GM19239 (cell line): ENCODE measurements around the gene LIMS2.

Experiments
- DNase-seq: peaks from one replicate; pipeline ENCODE4 v3.0.0; 2011; ENCODE audit warnings: low spot score; ENCODE audit not compliant: insufficient read length
- FAIRE-seq: peaks from 2 replicates; lab custom pipeline; 2011; peaks lifted over from hg19 to GRCh38; lab: Jason Lieb, UNC

The LIMS2 gene

DNA sequence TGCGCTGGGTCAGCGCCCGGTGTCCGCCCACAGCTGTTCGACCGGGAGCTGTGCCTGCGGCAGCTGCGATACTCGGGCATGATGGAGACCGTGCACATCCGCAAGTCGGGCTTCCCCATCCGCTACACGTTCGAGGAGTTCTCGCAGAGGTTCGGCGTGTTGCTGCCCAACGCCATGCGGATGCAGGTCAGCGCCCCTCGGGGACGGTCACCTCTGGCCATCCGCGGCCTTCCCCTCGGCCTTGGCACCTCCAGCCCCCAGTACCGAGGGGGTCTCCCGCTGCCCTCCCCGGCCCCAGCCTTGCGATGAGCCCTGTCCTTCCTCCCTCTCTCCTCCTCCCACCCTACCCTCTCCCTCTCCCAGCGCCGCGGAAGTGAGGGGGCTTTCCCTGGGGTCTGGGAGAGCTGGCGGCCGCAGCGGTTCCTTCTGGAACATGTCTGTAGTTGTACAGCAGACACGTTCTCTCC is 82.5 kb downstream of the LIMS2 start:
- FAIRE-seq = no peak

GRCh38 chr2:127591221-127591923 is 84.0 kb downstream of the LIMS2 start:
- peak; percentile 78 for DNase-seq
- peak; percentile 89 for FAIRE-seq

More for the DNA sequence above, 82.5 kb downstream of the LIMS2 start:
- DNase-seq = no peak

- no peak for DNase-seq
- no peak for FAIRE-seq
Observed at GRCh38 chr2:127590386-127591190, 84.7 kb downstream of the LIMS2 start.

- FAIRE-seq = no peak
- DNase-seq = no peak
Observed at GRCh38 chr2:127589841-127590240, 85.5 kb downstream of the LIMS2 start.

DNA sequence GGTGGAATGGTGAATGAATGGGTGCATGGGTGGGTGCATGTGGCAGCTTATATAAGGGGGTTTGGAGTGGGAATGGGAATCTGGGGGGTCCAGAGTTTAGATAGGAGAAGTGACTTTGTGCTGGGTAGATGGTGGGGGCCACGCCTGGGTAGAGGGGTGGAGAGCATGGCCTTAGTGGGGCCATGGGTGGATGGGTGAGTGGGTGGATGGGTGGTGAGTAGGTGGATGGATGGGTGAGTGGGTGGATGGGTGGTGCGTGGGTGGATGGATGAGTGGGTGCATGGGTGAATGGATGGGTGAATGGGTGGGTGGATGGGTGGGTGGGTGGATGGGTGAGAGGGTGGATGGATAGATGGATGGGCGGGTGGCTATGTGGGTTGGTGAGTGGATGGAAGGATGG is 86.0 kb downstream of the LIMS2 start:
- DNase-seq = no peak
- FAIRE-seq = no peak
